ENCODE measurements around the gene CES4A. TPM values are rescaled to one million over a fixed set of nuclear protein-coding genes. Genes with fewer than 3 reads are reported as not detected.
"Not testable (repeated sequence)": the region's sequence is repeated elsewhere in the genome, so short reads cannot be mapped to it uniquely, and the experiment has no call there.

The CES4A gene
- total RNA-seq, 4 donors from 2014 or later, result 4.4 to 48.1 (median 14.3) TPM

DNA sequence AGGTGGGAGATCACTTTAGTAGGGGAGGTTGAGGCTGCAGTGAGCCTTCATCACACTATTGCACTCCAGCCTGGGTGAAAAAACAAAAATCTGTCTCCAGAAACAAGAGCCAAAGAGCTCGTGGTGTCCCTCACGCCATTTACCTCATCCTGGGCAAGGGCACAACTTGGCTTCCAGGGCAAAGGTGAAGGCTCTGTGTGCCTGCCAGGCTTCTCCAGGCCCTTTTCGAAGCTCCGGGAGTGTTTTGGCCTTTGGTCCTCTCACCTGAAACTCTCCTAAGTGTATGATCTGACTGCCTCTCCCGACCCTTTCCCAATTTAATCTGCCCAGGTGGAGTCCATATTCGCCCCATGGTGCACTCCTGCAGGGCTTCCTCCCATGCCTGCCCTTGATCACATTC is 38.9 kb upstream of the CES4A start:
- ATAC-seq (ENCODE audit: low FRiP score) (no peak), DNase-seq (ENCODE audit: low spot score) (no peak)
- TF ChIP-seq, protein P1, sequence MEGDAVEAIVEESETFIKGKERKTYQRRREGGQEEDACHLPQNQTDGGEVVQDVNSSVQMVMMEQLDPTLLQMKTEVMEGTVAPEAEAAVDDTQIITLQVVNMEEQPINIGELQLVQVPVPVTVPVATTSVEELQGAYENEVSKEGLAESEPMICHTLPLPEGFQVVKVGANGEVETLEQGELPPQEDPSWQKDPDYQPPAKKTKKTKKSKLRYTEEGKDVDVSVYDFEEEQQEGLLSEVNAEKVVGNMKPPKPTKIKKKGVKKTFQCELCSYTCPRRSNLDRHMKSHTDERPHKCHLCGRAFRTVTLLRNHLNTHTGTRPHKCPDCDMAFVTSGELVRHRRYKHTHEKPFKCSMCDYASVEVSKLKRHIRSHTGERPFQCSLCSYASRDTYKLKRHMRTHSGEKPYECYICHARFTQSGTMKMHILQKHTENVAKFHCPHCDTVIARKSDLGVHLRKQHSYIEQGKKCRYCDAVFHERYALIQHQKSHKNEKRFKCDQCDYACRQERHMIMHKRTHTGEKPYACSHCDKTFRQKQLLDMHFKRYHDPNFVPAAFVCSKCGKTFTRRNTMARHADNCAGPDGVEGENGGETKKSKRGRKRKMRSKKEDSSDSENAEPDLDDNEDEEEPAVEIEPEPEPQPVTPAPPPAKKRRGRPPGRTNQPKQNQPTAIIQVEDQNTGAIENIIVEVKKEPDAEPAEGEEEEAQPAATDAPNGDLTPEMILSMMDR (IDR thresholded peaks at IDR 0.05), result no peak

DNA sequence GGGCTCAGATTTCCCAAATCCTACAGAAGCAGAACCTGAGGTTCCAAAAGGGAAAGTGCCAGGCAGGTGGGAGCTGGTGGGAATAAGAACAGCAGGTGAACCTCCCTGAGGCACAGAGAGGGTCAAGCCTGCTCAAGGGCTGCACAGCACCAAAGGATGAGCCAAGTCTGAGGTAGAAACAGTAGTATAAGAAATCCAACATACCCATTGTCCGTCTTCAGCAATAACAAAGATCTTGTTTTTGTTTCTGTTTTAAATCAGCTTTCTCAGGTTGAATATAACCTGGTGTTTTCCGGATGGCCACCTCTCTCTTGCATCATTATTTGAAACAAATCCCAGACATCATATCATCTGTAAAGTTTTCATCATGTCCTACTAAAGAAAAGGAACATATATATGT is 38.0 kb upstream of the CES4A start:
- TF ChIP-seq, protein P1 (IDR thresholded peaks at IDR 0.05), result no peak
- ATAC-seq (ENCODE audit: low FRiP score) (no peak), DNase-seq (ENCODE audit: low spot score) (no peak)

DNA sequence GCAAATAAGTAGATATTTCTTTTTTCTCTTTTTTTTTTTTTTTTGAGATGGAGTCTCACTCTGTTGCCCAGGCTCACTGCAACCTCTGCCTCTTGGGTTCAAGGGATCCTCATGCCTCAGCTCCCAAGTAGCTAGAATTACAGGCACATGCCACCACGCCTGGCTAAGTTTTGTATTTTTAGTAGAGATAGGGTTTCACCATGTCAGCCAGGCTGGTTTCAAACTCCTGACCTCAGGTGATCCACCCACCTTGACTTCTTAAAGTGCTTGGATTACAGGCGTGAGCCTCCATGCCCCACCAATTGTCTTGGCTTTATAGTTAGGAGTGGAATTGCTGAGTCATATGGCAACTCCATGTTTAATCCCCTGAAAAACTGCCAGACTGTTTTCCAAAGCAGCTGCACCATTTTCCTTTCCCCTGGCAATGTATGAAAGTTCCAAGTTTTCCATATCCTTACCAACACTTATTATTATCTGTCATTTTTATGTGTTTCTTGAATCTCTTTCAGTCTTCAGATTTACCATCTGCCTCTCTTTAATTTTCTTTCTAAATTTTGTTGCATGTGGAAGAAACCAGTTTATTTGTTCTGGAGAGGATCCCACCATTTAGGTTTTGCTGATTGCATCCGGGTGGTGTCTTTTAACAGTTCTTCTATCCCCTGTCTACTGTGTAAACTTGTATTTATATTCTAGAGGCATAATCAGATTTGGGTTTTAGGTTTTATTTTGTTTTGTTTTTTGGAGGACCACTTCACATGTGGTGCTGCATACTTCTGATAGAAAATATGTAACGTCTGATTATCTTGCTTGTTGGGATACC is 37.2 kb upstream of the CES4A start:
- ATAC-seq (ENCODE audit: low FRiP score), result no peak
- TF ChIP-seq, protein P1 (IDR thresholded peaks at IDR 0.05), result no peak

GRCh38 chr16:66952430-66953110 is 35.8 kb upstream of the CES4A start:
- TF ChIP-seq, protein P1 (IDR thresholded peaks at IDR 0.05), result no peak
- ATAC-seq (ENCODE audit: low FRiP score) (no peak), DNase-seq (ENCODE audit: low spot score) (no peak)

More for the DNA sequence above, 37.2 kb upstream of the CES4A start:
- no peak for DNase-seq (ENCODE audit: low spot score)

GRCh38 chr16:66953462-66954096 is 34.8 kb upstream of the CES4A start:
- no peak for ATAC-seq (ENCODE audit: low FRiP score)
- TF ChIP-seq, protein P1 (IDR thresholded peaks at IDR 0.05), result no peak

DNA sequence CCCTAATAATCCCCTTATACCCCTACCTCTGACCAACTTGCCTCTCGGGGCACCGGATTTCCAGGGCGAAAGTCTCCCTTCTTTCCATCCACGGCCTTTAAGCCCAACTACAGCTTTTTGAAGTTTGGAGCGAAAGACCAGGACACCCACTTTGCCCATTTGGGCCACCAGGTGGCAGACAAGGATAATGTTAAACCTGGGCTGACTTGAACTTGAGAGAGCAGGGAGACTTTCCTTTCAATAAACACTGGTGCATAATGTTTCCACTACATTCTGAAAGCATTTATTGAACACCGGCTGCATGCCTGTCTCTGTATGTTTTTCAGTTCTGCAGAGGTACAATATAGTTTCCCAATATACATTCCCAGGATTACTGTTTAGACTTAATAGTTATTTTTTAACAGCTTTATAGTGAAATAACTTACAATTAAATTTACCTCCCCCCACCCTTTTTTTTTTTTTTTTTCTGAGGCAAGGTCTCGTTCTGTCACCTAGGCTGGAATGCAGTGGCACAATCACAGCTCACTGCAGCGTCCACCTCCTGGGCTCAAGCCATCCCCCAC is 34.2 kb upstream of the CES4A start:
- ATAC-seq (ENCODE audit: low FRiP score) (peak; percentile 71), DNase-seq (ENCODE audit: low spot score) (peak; percentile 74)

More at GRCh38 chr16:66953462-66954096, 34.8 kb upstream of the CES4A start:
- DNase-seq (ENCODE audit: low spot score), result no peak

GRCh38 chr16:66955363-66956153 is 32.8 kb upstream of the CES4A start:
- ATAC-seq (ENCODE audit: low FRiP score); DNase-seq (ENCODE audit: low spot score): not testable (repeated sequence)

More for the DNA sequence above, 34.2 kb upstream of the CES4A start:
- TF ChIP-seq, protein P1 (IDR thresholded peaks at IDR 0.05), result peak in 1 of 3 donors; percentile 24

GRCh38 chr16:66956154-66956457 is 32.3 kb upstream of the CES4A start:
- not testable (repeated sequence) for DNase-seq (ENCODE audit: low spot score); ATAC-seq (ENCODE audit: low FRiP score)

All from omental fat pad (tissue), 4 donors.